ENCODE data around the gene EIF1.

EIF1 gene

DNA sequence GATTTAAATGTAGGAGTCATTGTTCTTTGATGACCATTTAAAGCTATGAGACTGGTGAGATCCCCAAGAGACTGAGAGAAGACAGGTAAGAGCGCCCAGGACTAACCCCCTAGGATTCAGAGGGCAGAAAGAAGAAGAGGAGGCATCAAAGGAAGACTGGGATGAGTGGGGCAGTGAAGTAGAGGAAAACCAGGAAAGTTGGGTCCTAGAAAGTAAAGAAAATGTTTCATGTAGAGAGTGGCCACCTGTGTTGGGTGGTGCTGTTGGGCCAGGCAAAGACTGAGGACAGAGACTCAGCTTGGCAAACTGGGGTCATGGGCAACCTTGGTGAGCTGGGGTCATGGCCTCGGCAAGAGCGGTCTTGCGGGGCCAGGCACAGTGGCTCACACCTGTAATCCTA lies 47.1 kb downstream of the EIF1 start:
- DNase-seq (ENCODE audit: low read depth in 2 of 2), result no peak

DNA sequence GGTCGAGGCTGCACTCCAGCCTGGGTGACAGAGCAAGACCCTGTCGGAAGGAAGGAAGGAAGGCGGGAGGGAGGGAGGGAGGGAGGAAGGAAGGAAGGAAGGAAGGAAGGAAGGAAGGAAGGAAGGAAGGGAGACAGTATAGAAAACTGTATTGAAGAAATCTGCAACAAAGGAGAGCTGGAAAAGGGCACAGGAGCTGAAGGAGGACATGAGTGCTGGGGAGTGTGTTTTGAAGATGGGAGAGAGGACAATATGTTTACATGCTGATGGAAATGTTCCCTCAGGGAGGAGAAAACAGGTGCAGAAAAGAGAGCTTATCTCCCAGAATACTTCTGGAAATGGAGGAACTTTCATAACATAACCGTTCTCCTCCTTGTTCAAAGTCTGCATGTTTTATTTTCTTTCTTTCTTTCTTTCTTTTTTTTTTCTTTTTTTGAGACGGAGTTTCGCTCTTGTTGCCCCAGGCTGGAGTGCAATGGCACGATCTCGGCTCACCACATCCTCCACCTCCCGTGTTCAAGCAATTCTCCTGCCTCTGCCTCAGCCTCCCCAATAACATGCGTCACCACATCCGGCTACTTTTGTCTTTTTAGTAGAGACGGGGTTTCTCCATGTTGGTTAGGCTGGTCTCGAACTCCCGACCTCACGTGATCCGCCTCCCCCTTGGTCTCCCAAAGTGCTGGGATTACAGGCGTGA lies 48.4 kb downstream of the EIF1 start:
- no peak for DNase-seq (ENCODE audit: low read depth in 2 of 2)

- no peak for DNase-seq (ENCODE audit: low read depth in 2 of 2)
Observed at GRCh38 chr17:41737680-41738023, 49.0 kb downstream of the EIF1 start.

DNA sequence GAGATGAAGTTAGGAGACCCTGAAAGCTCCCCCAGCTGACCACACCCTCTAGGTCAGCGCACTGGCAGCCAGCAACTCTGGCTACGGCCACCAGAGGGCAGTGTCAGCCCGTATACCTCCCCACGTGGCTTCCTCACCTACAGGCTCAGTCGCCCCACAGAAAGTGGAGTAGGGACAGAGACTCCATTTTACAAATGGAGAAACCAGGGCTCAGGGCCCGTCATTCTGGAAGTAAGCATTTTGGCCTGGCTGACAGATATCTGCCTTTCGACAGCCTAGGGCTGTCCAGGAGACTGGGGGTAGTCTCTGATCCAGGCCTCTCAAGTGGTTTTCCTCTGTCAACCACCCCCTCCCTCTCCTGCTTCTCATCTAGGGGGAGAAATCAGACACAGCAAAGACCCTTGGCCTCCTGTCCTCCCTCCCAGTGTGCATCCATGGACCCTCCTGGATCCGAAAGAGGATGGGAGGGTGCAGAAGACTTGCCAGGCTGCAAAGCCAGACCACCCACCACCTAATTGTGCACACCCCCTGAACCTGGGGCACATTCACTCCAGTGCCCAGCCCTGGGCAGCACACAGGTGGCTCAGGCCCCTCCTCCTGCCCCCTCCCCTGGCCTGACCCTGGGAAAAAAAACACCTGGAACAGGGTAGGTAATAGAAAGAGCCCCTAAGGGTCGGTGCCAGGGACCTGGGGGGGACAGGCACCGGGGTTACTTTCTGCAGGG lies 49.6 kb downstream of the EIF1 start:
- DNase-seq (ENCODE audit: low read depth in 2 of 2), result peak; percentile 70 to 80

DNA sequence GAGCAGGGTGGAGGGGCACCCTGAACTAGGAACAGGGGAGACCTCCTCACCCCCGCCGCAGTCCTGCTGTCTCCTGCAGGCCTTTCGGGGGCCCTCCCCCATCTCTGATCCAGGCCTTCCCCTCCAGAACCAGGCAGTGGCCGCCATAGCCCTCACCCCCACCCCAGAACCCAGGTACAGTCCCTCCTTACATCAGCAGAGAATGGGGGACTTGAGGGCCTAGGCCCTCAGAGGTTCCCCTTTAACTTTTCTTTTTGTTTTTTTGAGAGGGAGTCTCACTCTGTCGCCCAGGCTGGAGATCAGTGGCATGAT lies 50.1 kb downstream of the EIF1 start:
- DNase-seq (ENCODE audit: low read depth in 2 of 2), result no peak

DNA sequence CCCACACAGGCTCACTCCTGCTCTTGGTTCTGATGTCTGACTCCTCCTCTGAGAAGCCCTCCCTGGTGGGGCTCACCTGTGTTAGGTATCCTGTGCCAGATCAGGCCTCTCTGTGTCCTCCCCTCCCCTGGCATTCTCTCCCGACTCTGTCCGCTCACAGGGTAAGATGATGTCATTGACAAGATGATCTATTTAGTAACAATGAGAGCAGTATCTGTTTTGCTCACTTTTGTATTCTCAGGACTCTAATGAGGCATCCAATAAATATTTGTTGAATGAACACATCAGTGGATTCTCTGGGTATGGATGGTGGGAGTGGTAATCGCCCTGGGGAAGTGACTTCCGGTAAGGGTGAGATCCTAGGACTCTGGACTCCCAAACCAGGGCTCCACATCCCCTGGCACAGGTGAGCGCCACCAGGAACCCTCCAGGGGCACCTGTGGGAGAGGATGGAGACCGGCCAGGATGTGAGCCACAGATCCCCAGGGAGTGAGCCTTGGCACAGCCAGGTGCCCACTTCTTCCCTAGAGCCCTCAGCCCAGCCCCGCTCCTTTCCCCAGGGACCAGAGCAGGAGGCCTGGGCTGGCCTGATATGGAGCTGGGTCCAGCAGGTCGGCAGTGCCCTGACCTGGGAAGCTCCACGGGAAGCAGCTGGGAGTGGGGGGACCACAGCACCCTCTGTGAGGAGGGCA lies 51.1 kb downstream of the EIF1 start:
- no peak for DNase-seq (ENCODE audit: low read depth in 2 of 2)

- no peak for DNase-seq (ENCODE audit: low read depth in 2 of 2)
Observed at GRCh38 chr17:41740506-41740905, 51.8 kb downstream of the EIF1 start.

- DNase-seq (ENCODE audit: low read depth in 2 of 2), result no peak
Observed at GRCh38 chr17:41741709-41742108, 53.0 kb downstream of the EIF1 start.
